SK-N-MC (cell line): Measurements from ENCODE around the gene PCNT.

Experiments used
- EZH2 ChIP-seq: fragments of 200-600 bp; sonication (generic); IDR thresholded peaks from one replicate; pipeline ENCODE4 v1.6.1; 2017; ENCODE audit warnings: antibody characterized with exemption
- FOXP2 ChIP-seq: optimal IDR thresholded peaks from 2 replicates; pipeline ENCODE3; 2011; ENCODE audit warnings: mild to moderate bottlenecking, moderate library complexity; ENCODE audit not compliant: insufficient read depth; ENCODE audit errors: extremely low read length, control extremely low read depth

DNA sequence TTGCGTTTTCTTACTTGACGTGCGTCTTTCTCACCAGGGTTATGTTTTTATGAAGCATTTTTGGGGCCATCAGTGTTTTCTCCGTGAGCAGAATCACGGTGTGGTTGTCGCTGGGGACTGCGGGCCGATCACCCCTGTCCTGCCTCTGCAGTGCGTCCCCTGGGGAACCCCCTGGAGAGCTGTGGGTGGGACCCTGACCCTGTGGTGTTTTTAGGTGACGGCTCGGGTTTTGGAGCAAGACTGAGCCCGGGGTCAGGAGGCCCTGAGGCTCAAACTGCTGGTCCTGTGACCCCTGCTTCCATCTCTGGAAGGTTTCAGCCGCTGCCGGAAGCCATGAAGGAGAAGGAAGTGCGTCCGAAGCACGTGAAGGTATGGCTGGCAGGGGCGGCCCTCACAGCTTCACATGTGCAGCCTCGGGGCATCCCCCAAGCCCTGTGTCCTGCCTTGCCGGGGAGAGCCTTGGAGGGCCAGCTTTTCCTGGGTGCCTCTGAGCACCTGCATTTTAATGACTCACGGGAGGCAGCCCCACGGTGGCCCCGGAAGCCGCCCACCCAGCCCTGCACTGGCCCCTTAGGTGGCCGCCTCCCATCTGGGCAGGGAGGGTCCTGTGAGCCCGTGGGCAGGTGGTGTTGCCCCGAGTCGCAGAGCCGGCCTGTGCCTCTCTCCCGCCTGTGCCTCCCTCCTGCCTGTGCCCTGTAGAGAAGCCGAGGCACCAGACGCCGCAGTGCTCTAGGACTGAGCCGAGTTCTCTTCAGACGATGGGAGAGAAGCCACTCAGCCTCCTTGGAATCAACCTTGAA lies 98.0 kb downstream of the PCNT start:
- no peak for TF ChIP-seq FOXP2
- TF ChIP-seq EZH2, result no peak
